Cardiac muscle cell (in vitro differentiated cells and primary cell): ENCODE data around the gene TAGAP. TPM values are rescaled to one million over a fixed set of nuclear protein-coding genes. Genes with fewer than 3 reads are reported as not detected.

Experiments
- DNase-seq, 2 donors: peaks; one replicate each; pipeline versions ENCODE4 v3.0.0 to v3.0.0-alpha.2; 2010 to 2017; ENCODE audit warnings: low read depth in 1 of 2, low spot score in 1 of 2
- H3K27ac ChIP-seq: fragments of 200-600 bp; sonication (generic); 2 replicates; pipeline ENCODE4 v1.5.1; 2016
- H3K27me3 ChIP-seq: fragments of 200-600 bp; sonication (generic); 2 replicates; pipeline ENCODE4 v1.6.0; 2016; ENCODE audit warnings: control low read depth
- H3K36me3 ChIP-seq: fragments of 200-600 bp; sonication (generic); 2 replicates; pipeline ENCODE4 v1.5.1; 2016; ENCODE audit warnings: control low read depth
- H3K4me1 ChIP-seq: fragments of 200-600 bp; sonication (generic); 2 replicates; pipeline ENCODE4 v1.8.1; 2017; ENCODE audit warnings: low read depth, mild to moderate bottlenecking, mixed run types
- H3K4me3 ChIP-seq: fragments of 200-600 bp; sonication (generic); 2 replicates; pipeline ENCODE4 v1.5.1; 2016; ENCODE audit warnings: mild to moderate bottlenecking
- H3K9me3 ChIP-seq: fragments of 200-600 bp; sonication (generic); 2 replicates; pipeline ENCODE4 v1.5.1; 2017; ENCODE audit warnings: low read depth, mild to moderate bottlenecking, control low read depth
- CTCF ChIP-seq: IDR thresholded peaks from 2 replicates; pipeline ENCODE4 v1.5.1; 2012; ENCODE audit warnings: low read depth, mild to moderate bottlenecking, low read length
- polyA plus RNA-seq: library from polyadenylated mRNA; unstranded; fragments of >200 nt; fragmentation: Nextera tagmentation; extraction: Ambion mirVana; gene quantifications from 2 replicates; pipeline ENCODE4 v1.2.1, GENCODE V29; 2016
- total RNA-seq: library from RNA; depleted of rRNA; stranded (reverse); fragments of >200 nt; gene quantifications from 2 replicates; pipeline ENCODE4 v1.2.3, GENCODE V29; 2016

The TAGAP gene
- total and polyA plus RNA-seq, 2 experiments from 2014 or later, result not detected

- no peak for TF ChIP-seq CTCF
- no peak for DNase-seq
- H3K9me3 ChIP-seq, result no peaks in the 10 kb centered on the region
Measured at GRCh38 chr6:159061146-159061545, 16.4 kb upstream of the TAGAP start.

GRCh38 chr6:159059885-159060506, 15.2 kb upstream of the TAGAP start:
- Histone ChIP-seq H3K9me3 (no peaks in the 10 kb centered on the region), H3K36me3 (no peaks in the 10 kb centered on the region), H3K27ac (no peak overlapping the region), H3K4me1 (no peaks in the 10 kb centered on the region), H3K27me3 (no peaks in the 10 kb centered on the region), H3K4me3 (no peak overlapping the region)
- no peak for DNase-seq
- TF ChIP-seq CTCF, result no peak

More at GRCh38 chr6:159061146-159061545, 16.4 kb upstream of the TAGAP start:
- no peaks in the 10 kb centered on the region for H3K27me3 ChIP-seq
- H3K4me3 ChIP-seq, result no peak overlapping the region
- H3K27ac ChIP-seq, result no peak overlapping the region
- H3K4me1 ChIP-seq, result no peaks in the 10 kb centered on the region
- no peaks in the 10 kb centered on the region for H3K36me3 ChIP-seq

- Histone ChIP-seq H3K9me3 (no peaks in the 10 kb centered on the region), H3K27ac (no peak overlapping the region), H3K36me3 (no peaks in the 10 kb centered on the region), H3K4me1 (no peaks in the 10 kb centered on the region), H3K4me3 (no peak overlapping the region), H3K27me3 (no peaks in the 10 kb centered on the region)
- DNase-seq, result no peak
- TF ChIP-seq CTCF, result no peak
Measured at GRCh38 chr6:159059141-159059540, 14.3 kb upstream of the TAGAP start.

- TF ChIP-seq CTCF, result no peak
- H3K36me3 ChIP-seq, result no peaks in the 10 kb centered on the region
- no peak for DNase-seq
- H3K27me3 ChIP-seq, result no peaks in the 10 kb centered on the region
- H3K27ac ChIP-seq, result no peak overlapping the region
- H3K4me1 ChIP-seq, result no peaks in the 10 kb centered on the region
- no peaks in the 10 kb centered on the region for H3K9me3 ChIP-seq
- no peak overlapping the region for H3K4me3 ChIP-seq
Measured at GRCh38 chr6:159056899-159057298, 12.1 kb upstream of the TAGAP start.

GRCh38 chr6:159056432-159056831, 11.6 kb upstream of the TAGAP start:
- no peak for DNase-seq
- Histone ChIP-seq H3K9me3 (no peaks in the 10 kb centered on the region), H3K4me3 (no peak overlapping the region), H3K27ac (no peak overlapping the region), H3K27me3 (no peaks in the 10 kb centered on the region), H3K36me3 (no peaks in the 10 kb centered on the region), H3K4me1 (no peaks in the 10 kb centered on the region)
- TF ChIP-seq CTCF, result no peak
